Measurements from ENCODE around the gene ANKS1A.

- TF ChIP-seq POLR2A (IDR thresholded peaks at IDR 0.05; ENCODE audit: low read length) (no peak), GATA1 (IDR thresholded peaks at IDR 0.05; ENCODE audit: low read depth, low read length) (no peak)
These were observed 142.8 kb downstream of the ANKS1A start for GRCh38 chr6:35031611-35032529.
